Neutrophil (primary cell): ENCODE data around the gene ARFGEF3.
"Not testable (repeated sequence)": the region's sequence is repeated elsewhere in the genome, so short reads cannot be mapped to it uniquely, and the experiment has no call there.

Experiments
- H3K27ac ChIP-seq: fragments of 200-600 bp; sonication (generic); 2 replicates; pipeline ENCODE4 v1.5.1; 2016; ENCODE audit warnings: mild to moderate bottlenecking, moderate library complexity
- H3K27me3 ChIP-seq: fragments of 200-600 bp; sonication (generic); 2 replicates; pipeline ENCODE4 v1.6.0; 2016; ENCODE audit warnings: mild to moderate bottlenecking
- H3K36me3 ChIP-seq: fragments of 200-600 bp; sonication (generic); 2 replicates; pipeline ENCODE4 v1.5.1; 2017
- H3K4me1 ChIP-seq, 2 experiments: fragments of 200-600 bp in 1 of 2; sonication (generic) in 1 of 2; 1 replicate in 1 of 2; 2 replicates in 1 of 2; pipeline versions ENCODE4 v1.5.1 to v1.6.1; 2013 to 2016; ENCODE audit warnings: low read depth in 1 of 2, low read length in 1 of 2, mild to moderate bottlenecking in 1 of 2, moderate library complexity in 1 of 2; ENCODE audit not compliant: control insufficient read depth in 1 of 2, insufficient read depth in 1 of 2
- H3K4me3 ChIP-seq, 2 experiments: fragments of 200-600 bp in 1 of 2; sonication (generic) in 1 of 2; 1 replicate in 1 of 2; 2 replicates in 1 of 2; pipeline ENCODE4 v1.5.1; 2013 to 2016; ENCODE audit warnings: low read depth in 1 of 2, low read length in 1 of 2, mild to moderate bottlenecking in 1 of 2, moderate library complexity in 1 of 2
- H3K9me3 ChIP-seq: fragments of 200-600 bp; sonication (generic); 2 replicates; pipeline ENCODE4 v1.5.1; 2016
- CTCF ChIP-seq: fragments of 200-600 bp; sonication (generic); IDR thresholded peaks from 2 replicates; pipeline ENCODE4 v1.5.1; 2016; ENCODE audit warnings: antibody characterized with exemption

ARFGEF3 gene

GRCh38 chr6:138206862-138207261 lies 45.1 kb downstream of the ARFGEF3 start:
- H3K4me1 ChIP-seq = no peaks in the 10 kb centered on the region
- H3K36me3 ChIP-seq = no peaks in the 10 kb centered on the region
- H3K4me3 ChIP-seq = no peak overlapping the region
- peaks cover 4% of the 10 kb centered on the region for H3K27me3 ChIP-seq
- no peak overlapping the region for H3K27ac ChIP-seq
- TF ChIP-seq CTCF = no peak
- no peaks in the 10 kb centered on the region for H3K9me3 ChIP-seq

GRCh38 chr6:138211048-138211581 lies 49.4 kb downstream of the ARFGEF3 start:
- no peak overlapping the region for H3K4me3 ChIP-seq
- H3K9me3 ChIP-seq = no peaks in the 10 kb centered on the region
- no peaks in the 10 kb centered on the region for H3K36me3 ChIP-seq
- H3K27me3 ChIP-seq = peaks cover 3% of the 10 kb centered on the region
- no peaks in the 10 kb centered on the region for H3K4me1 ChIP-seq
- no peak overlapping the region for H3K27ac ChIP-seq
- no peak for TF ChIP-seq CTCF

GRCh38 chr6:138211601-138212000 lies 49.9 kb downstream of the ARFGEF3 start:
- Histone ChIP-seq H3K4me3 (no peak overlapping the region), H3K36me3 (no peaks in the 10 kb centered on the region), H3K27ac (no peak overlapping the region), H3K27me3 (peaks cover 3% of the 10 kb centered on the region), H3K4me1 (no peaks in the 10 kb centered on the region), H3K9me3 (no peaks in the 10 kb centered on the region)
- TF ChIP-seq CTCF = no peak

- not testable (repeated sequence) for H3K9me3 ChIP-seq, H3K4me1 ChIP-seq
Observed at GRCh38 chr6:138212530-138212929, 50.8 kb downstream of the ARFGEF3 start.

GRCh38 chr6:138215093-138215782 lies 53.5 kb downstream of the ARFGEF3 start:
- H3K4me1 ChIP-seq = no peaks in the 10 kb centered on the region
- H3K36me3 ChIP-seq = no peaks in the 10 kb centered on the region
- H3K4me3 ChIP-seq = no peak overlapping the region
- H3K9me3 ChIP-seq = no peaks in the 10 kb centered on the region
- H3K27me3 ChIP-seq = peaks cover 3% of the 10 kb centered on the region
- TF ChIP-seq CTCF = no peak
- no peak overlapping the region for H3K27ac ChIP-seq

More at GRCh38 chr6:138212530-138212929, 50.8 kb downstream of the ARFGEF3 start:
- H3K27me3 ChIP-seq, H3K4me3 ChIP-seq, H3K27ac ChIP-seq, H3K36me3 ChIP-seq: not testable (repeated sequence)

GRCh38 chr6:138218449-138218848 lies 56.7 kb downstream of the ARFGEF3 start, which contains the start of gene PBOV1:
TSS of gene PBOV1 (minus strand) at chr6:138218491. CDS start at chr6:138218395, 96 bp downstream.
- Histone ChIP-seq H3K4me1 (peaks cover 0 to 5% of the 10 kb centered on the region in 2 experiments), H3K36me3 (no peaks in the 10 kb centered on the region), H3K27ac (no peak within 1 kb of the TSS), H3K4me3 (no peak within 1 kb of the TSS), H3K9me3 (no peaks in the 10 kb centered on the region), H3K27me3 (peaks cover 3% of the 10 kb centered on the region)
- TF ChIP-seq CTCF = no peak
